ENCODE measurements around the gene MPZL1. TPM values are rescaled to one million over a fixed set of nuclear protein-coding genes. Genes with fewer than 3 reads are reported as not detected.

Gene MPZL1
- total RNA-seq, 1 donor from 2014 or later, result 85.2 TPM

- Histone ChIP-seq H3K27ac (no peak overlapping the region), H3K4me3 (no peak overlapping the region), H3K36me3 (peaks cover 30% of the 10 kb centered on the region), H3K9me3 (no peaks in the 10 kb centered on the region), H3K27me3 (no peaks in the 10 kb centered on the region), H3K4me1 (peaks cover 5% of the 10 kb centered on the region)
- intact Hi-C loops (cut with DNase I), result no loop called here
- ATAC-seq (no peak), DNase-seq (no peak)
- no peak for TF ChIP-seq CTCF (IDR thresholded peaks at IDR 0.05)
Observed at GRCh38 chr1:167765496-167765895, 43.7 kb downstream of the MPZL1 start.

DNA sequence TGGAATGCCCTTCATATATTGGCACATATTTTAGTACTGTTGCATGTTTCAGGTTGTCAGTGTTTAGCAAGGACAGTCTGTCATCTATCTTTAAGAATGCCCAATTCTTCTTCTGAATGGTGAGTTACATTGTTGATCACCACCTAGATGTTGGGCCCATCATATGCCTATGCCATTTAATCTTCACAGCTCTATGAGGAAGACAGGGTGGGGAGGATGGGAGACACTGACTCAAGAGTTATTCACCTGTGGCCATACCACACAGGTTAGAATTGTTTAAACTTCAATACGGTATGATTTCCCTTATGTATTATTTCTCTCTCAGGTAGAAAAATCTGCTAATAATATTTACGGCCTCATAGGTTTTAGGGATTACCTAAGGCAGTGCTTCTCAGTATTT lies 44.8 kb downstream of the MPZL1 start:
- Histone ChIP-seq H3K4me3 (no peak overlapping the region), H3K36me3 (peaks cover 30% of the 10 kb centered on the region), H3K9me3 (no peaks in the 10 kb centered on the region), H3K4me1 (peaks cover 5% of the 10 kb centered on the region), H3K27ac (no peak overlapping the region), H3K27me3 (no peaks in the 10 kb centered on the region)
- no peak for DNase-seq
- intact Hi-C loops (cut with DNase I), result no loop called here
- no peak for ATAC-seq
- TF ChIP-seq CTCF (IDR thresholded peaks at IDR 0.05), result no peak

- no peak for TF ChIP-seq CTCF (IDR thresholded peaks at IDR 0.05)
- Histone ChIP-seq H3K4me3 (no peak overlapping the region), H3K27ac (no peak overlapping the region), H3K36me3 (peaks cover 38% of the 10 kb centered on the region), H3K27me3 (no peaks in the 10 kb centered on the region), H3K4me1 (peaks cover 5% of the 10 kb centered on the region), H3K9me3 (no peaks in the 10 kb centered on the region)
- intact Hi-C loops (cut with DNase I), result no loop called here
- DNase-seq, result no peak
- peak; percentile 65 for ATAC-seq
Observed at GRCh38 chr1:167767761-167768160, 46.0 kb downstream of the MPZL1 start.

- peaks cover 53% of the 10 kb centered on the region for H3K36me3 ChIP-seq
- ATAC-seq (no peak), DNase-seq (no peak)
- no peaks in the 10 kb centered on the region for H3K27me3 ChIP-seq
- intact Hi-C loops (cut with DNase I), result no loop called here
- no peak for TF ChIP-seq CTCF (IDR thresholded peaks at IDR 0.05)
- no peaks in the 10 kb centered on the region for H3K9me3 ChIP-seq
- no peak overlapping the region for H3K4me3 ChIP-seq
- H3K27ac ChIP-seq, result no peak overlapping the region
- H3K4me1 ChIP-seq, result no peaks in the 10 kb centered on the region
Observed at GRCh38 chr1:167770127-167770526, 48.3 kb downstream of the MPZL1 start.

GRCh38 chr1:167772436-167772835 lies 50.7 kb downstream of the MPZL1 start:
- Histone ChIP-seq H3K27me3 (no peaks in the 10 kb centered on the region), H3K4me1 (no peaks in the 10 kb centered on the region), H3K27ac (no peak overlapping the region), H3K4me3 (no peak overlapping the region), H3K9me3 (no peaks in the 10 kb centered on the region), H3K36me3 (peaks cover 35% of the 10 kb centered on the region)
- ATAC-seq (no peak), DNase-seq (no peak)
- intact Hi-C loops (cut with DNase I), result no loop called here
- no peak for TF ChIP-seq CTCF (IDR thresholded peaks at IDR 0.05)

DNA sequence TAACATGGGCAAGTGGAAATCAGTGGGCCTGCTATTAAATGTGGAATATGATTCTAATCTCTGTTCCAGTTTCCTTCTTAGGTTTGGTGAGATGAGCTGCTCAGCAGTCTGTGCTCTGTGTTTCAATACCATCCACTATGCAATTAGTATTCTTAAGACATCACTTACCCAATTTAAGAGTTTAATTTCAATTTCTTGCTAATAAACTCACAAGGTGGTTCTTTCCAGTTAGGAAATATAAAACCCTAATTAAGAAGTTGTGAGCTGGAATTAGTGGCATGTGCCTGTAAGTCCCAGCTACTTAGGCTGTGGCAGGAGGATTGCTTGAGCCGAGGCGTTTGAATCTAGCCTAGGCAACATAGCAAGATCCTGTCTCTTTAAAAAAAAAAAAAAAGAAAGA lies 51.7 kb downstream of the MPZL1 start:
- no peaks in the 10 kb centered on the region for H3K9me3 ChIP-seq
- DNase-seq (no peak), ATAC-seq (no peak)
- no peak for TF ChIP-seq CTCF (IDR thresholded peaks at IDR 0.05)
- no peaks in the 10 kb centered on the region for H3K4me1 ChIP-seq
- no peak overlapping the region for H3K4me3 ChIP-seq
- intact Hi-C loops (cut with DNase I), result no loop called here
- no peaks in the 10 kb centered on the region for H3K27me3 ChIP-seq
- H3K36me3 ChIP-seq, result peaks cover 37% of the 10 kb centered on the region
- no peak overlapping the region for H3K27ac ChIP-seq

All from upper lobe of right lung (tissue), 1 donor.